Stimulated activated CD4-positive, alpha-beta T cell treated with anti-CD3 and anti-CD28 coated beads, Interleukin-12 subunit alpha, Interleukin-12 subunit beta, amount 100 ng/mL, for 4 hours (primary cell): Measurements from ENCODE around the gene CIT.
"Not testable (repeated sequence)": the region's sequence is repeated elsewhere in the genome, so short reads cannot be mapped to it uniquely, and the experiment has no call there.

Source experiments
- DNase-seq: peaks from one replicate; pipeline ENCODE4 v3.0.0-alpha.2; 2020

The CIT gene

GRCh38 chr12:119669744-119670472, 207.2 kb downstream of the CIT start:
- no peak for DNase-seq

DNA sequence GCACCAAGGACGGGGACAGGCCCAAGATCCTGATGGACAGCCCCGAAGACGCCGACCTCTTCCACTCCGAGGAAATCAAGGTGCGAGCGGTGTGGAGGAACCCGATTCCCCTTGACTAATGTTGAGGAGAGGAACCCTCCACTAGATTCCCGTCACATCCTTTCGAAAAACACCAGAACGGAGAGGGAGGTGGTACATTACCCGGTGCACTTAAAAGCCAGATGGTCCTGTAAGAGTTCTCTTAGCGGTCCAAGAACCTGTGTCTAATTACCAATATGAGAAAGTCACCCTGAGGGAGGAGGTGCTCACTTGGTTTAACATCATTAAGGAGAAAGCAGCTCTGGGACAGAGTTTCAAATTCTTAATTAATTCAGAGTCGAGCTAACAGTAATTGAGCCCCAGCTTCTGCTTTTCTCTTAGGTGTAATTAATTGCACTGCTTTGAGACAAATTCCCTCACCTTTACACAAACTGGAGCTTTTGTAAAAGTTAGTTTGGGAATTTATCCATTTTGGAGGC, 208.7 kb downstream of the CIT start:
- DNase-seq: no peak

- peak; percentile 94 for DNase-seq
These were observed 209.4 kb downstream of the CIT start, which contains the start of gene PRKAB1 for GRCh38 chr12:119667577-119668323. TSS of gene PRKAB1 (plus strand) at chr12:119668133. CDS start at chr12:119668245, 112 bp downstream.

- DNase-seq: no peak
These were observed 210.1 kb downstream of the CIT start for GRCh38 chr12:119666900-119667576.

DNA sequence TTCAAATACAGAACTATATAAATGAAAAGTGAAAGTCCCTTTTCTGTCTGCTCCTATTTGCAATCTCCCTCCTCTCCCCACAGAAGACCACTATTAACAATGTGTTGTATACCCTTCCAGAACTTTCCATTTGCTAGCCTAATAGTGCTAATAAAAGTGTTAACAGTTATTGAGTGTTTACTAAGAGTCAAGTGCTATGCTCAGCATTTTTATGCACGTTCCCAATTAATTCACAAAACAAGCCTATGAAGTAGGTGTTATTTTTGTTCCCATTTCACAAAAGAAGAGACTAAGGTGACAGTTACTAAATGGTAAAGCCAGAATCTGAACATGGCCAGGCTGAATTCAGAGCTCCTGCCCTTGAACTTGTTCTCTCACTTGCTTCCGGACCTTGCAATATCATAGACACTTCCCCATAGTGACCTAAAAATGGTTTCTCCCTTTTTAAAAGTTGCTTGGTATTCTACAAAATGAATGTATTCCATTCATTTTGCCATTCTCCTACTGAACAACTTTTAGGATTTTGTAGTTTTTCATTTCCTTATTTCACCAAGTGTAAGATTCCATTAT, 210.8 kb downstream of the CIT start:
- DNase-seq: no peak

DNA sequence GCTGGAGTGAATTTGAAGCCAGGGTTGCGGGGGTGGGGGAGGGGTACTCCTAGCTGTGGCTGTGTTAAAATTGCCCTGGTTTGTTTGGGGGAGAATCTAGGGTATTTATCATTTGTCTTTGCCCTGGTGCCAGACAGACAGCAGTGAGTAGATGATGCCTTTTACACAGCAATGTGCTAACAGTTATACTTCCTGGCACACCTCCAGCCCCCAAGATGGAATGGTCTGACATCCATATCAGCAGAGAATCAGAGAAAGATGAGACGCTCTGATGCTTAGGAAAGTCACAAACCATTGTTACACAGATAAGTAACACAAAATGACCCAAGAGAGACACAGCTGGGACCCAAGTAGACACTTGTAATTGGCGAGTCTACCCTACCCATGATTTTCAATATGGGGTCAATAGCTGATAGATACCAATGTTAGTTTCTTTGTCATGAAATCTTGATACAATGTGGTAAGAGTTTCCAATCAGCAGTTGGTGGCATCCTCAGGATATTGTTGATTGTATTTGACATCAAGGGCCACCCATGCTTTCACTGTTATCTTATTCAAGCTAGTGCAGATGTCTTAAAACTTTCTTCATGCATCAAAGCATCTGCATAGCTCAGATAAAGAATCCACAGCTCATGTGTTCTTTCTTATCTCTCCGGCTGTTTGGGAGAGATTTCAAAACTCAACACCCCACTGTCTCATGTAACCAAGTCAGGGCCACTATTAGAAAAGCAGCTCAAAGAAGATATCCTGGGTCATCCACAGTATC, 211.8 kb downstream of the CIT start:
- no peak for DNase-seq

GRCh38 chr12:119664642-119665041, 212.5 kb downstream of the CIT start:
- DNase-seq: no peak

- no peak for DNase-seq
These were observed 215.2 kb downstream of the CIT start for GRCh38 chr12:119661882-119662281.

- no peak for DNase-seq
These were observed 217.0 kb downstream of the CIT start for GRCh38 chr12:119660076-119660475.

DNA sequence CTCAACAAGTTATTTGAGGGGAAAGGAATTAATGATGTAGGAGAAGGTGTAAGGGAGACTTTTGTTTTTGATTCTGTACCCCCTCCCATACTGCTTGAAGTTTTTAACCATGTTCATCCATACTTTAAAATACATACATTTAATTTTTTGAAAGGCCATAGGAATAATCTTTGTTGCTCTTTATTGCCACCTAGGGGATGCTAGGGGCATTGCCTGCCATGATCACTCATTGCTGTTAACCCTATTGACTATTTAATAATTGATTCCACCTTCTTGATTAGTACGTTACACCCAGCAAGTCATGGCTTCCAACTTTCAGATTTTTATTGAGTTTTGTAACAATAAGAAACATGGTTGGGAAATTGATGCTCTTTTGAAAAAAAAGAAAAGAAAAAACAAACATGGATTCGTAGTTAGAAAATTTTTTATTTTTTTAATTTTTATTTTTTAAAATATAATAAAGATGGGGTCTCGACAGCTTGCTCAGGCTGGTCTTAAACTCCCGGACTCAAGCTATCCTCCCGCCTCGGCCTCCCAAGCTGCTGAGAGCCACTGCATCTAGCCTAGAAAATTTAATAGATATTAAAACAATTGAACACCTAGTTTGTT, 217.7 kb downstream of the CIT start:
- DNase-seq: peak; percentile 28

DNA sequence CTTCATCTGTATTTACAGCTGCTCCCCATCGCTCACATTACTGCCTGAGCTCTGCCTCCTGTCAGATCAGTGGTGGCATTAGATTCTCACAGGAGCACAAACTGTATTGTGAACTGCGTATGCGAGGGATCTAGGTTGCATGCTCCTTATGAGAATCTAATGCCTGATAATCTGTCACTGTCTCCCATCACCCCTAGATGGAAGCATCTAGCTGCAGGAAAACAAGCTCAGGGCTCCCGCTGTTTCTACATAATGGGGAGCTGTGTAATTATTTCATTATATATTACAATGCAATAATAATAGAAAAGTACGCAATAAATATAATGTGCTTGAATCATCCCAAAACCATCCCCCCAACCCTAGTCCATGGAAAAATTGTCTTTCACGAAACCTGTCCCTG, 219.0 kb downstream of the CIT start:
- DNase-seq: not testable (repeated sequence)

DNA sequence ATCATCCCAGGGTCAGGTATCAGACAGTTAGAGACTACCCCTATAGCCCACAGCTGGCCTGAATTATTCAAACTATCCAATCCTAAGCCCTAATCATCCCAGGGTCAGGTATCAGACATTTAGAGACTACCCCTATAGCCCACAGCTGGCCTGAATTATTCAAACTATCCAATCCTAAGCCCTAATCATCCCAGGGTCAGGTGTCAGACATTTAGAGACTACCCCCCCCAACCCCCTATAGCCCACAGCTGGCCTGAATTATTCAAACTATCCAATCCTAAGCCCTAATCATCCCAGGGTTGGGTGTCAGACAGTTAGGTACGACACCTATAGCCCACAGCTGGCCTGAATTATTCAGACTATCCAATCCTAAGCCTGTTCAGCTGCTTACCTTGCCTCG, 220.1 kb downstream of the CIT start:
- DNase-seq: not testable (repeated sequence)

- DNase-seq: no peak
These were observed 224.5 kb downstream of the CIT start for GRCh38 chr12:119652665-119653064.

DNA sequence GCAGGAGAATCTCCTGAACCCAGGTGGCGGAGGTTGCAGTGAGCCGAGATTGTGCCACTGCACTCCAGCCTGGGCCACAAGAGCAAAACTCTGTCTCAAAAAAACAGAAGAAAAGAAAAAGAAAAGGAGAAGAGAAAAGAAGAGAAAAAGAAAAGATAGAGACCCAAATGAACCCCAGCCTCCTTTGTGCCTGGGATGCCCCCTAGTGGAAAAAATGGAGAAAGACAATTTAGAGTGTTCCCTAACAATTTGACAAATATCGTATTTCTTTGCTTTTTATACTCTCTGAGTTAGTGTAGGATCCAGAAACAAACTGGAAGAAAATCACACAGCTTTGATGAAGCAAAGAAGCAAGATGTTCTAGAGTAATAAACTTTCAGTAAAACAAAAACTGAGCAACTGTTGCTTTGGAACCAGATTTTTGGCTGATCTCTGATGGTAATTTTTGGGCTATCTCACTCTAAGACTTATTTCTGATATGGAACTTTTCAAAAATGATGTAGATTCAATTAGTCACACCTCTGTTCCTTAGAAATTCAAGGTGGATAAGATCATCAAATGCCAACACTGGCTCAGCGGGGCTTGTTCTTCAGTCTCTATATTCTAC, 227.8 kb downstream of the CIT start:
- DNase-seq: no peak

- DNase-seq: no peak
These were observed 231.5 kb downstream of the CIT start for GRCh38 chr12:119645535-119646059.

GRCh38 chr12:119644930-119645329, 232.2 kb downstream of the CIT start:
- no peak for DNase-seq

GRCh38 chr12:119642986-119643385, 234.1 kb downstream of the CIT start:
- no peak for DNase-seq
